SH-SY5Y (cell line): ENCODE measurements around the gene ELOA.

Source experiments
- GATA2 ChIP-seq: IDR thresholded peaks from 2 replicates; pipeline ENCODE4 v1.6.1; 2011; ENCODE audit warnings: mild to moderate bottlenecking, low read depth, low read length
- GATA3 ChIP-seq: IDR thresholded peaks from 2 replicates; pipeline ENCODE4 v1.6.1; 2011; ENCODE audit warnings: low read depth, mild to moderate bottlenecking, low read length, moderate library complexity

GRCh38 chr1:23791516-23792047 lies 48.3 kb downstream of the ELOA start:
- TF ChIP-seq GATA3 (no peak), GATA2 (no peak)
